GM18511 (cell line): Measurements from ENCODE around the gene ITGAL.

Experiments
- ATAC-seq: cut with Tn5 transposase; IDR thresholded peaks from one replicate; pipeline ENCODE4 v1.9.1; 2021; ENCODE audit warnings: mild to moderate bottlenecking, moderate library complexity; ENCODE audit not compliant: unreplicated experiment

ITGAL gene

GRCh38 chr16:30541502-30542329 lies 69.2 kb downstream of the ITGAL start:
- ATAC-seq: no peak

DNA sequence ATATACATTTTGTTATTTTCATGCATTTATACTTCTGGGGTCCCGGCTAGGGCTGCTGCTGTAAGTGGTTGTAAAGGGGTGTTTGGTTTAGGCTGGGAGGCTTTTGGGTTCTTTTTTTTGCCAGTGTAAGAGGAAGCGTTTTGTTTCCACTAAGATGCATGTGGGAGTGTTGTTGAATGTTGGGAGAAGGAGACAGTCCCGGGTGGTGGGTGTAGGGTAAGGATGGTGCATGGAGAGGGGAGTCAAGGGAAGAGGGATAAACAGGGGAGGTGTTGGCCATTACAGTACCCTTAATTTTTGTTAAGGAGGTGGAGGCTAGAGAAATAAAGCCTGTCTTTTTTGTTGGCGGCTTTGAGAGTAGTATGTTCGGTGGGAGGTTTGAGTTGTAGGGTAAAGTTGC lies 70.5 kb downstream of the ITGAL start:
- ATAC-seq: no peak

- ATAC-seq: no peak
These were observed 73.6 kb downstream of the ITGAL start for GRCh38 chr16:30546115-30546514.

- no peak for ATAC-seq
These were observed 76.1 kb downstream of the ITGAL start for GRCh38 chr16:30548416-30549253.

DNA sequence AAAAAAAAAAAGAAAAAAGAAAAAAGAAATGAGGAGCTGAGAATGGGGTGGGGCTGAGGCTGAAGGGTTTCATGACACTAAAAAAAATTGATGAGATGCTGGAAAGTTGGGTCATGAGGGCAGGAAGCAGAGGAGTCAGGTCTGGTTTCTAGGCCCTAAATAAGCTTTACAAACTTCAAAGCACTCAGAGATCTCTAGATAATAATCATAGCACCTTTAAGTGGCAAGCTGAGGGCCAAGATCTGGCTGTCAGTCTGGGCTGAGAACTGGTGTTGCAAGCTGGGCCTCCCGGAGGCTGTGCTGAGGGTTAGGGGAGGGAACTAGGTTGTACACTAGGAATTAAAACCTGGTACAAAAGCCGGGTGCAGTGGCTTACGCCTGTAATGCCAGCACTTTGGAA lies 79.2 kb downstream of the ITGAL start:
- ATAC-seq: no peak

DNA sequence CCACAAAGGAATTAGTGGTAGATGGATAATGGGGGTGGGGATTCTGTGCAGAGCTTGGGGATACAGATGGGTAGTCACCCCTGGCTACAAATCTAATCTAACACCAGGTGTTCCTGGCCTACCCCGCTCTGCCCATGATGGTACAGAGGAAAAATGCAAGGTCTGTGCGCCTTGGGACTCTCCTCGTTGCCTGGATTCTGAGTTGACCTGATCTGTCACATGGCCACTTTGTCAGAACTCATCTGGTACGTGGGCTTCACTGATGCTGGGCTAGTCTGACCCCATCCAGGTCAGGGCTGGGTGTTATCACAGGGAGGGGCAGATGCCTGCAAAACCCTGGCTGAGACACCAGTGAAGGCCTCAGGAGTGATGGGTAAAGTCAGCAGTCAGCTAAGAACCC lies 80.4 kb downstream of the ITGAL start:
- ATAC-seq: no peak

DNA sequence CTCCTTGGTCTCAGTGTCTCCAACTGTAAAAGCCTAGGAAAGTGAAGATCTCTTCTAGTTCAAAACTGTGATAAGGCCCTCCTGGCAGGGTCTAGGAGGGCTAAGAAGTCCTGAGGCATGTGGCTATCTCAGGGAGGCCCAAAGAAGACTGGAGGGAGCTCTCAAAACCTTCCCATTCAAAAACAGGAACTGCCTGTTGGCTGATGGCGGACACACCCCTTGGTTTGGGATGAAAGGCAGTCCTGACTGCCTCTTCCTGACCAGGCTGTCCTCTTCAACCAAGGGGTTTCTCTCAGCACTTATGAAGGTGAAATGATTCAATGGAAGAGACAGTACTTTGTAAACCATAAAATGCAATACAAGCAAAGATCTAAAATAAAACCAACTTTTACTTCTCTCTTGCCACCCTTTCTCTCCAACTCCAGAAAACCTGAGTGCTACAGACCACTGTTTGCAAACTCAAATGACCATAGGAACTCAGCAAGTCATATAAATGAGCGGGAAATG lies 80.9 kb downstream of the ITGAL start:
- ATAC-seq: no peak

DNA sequence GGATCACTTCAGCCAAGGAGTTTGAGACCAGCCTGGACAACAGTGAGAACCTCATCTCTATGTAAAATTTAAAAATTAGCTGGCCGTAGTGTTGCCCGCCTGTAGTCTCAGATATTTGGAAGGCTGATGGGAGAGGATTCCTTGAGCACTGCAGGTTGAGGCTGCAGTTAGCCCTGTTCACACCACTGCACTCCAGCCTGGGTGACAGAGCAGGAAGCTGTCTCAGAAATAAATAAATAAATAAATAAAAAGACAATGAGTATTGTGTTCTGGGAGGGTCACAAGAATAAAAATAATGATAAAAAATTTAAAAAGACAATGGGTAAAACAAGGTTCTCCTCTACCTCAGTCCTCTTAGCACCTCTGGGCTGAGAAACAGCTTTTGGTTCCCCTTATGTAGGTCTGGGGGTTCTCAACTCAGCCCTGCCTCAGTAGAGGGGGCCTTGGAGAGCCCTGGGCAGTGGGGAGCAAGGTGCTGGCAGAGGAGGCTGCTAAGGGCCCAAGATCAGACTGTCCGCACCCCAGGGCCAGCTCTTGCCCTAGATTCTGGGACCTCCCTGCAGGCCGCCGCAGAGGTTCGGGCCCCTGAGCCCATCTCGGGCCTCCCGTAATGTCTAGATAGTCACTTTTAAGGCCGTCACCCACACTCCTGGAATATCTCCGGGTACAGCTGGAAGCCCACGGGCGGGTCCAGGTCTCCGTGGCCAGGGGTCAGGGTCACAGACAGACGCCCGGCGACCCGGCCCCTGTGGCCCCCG lies 82.2 kb downstream of the ITGAL start:
- no peak for ATAC-seq

DNA sequence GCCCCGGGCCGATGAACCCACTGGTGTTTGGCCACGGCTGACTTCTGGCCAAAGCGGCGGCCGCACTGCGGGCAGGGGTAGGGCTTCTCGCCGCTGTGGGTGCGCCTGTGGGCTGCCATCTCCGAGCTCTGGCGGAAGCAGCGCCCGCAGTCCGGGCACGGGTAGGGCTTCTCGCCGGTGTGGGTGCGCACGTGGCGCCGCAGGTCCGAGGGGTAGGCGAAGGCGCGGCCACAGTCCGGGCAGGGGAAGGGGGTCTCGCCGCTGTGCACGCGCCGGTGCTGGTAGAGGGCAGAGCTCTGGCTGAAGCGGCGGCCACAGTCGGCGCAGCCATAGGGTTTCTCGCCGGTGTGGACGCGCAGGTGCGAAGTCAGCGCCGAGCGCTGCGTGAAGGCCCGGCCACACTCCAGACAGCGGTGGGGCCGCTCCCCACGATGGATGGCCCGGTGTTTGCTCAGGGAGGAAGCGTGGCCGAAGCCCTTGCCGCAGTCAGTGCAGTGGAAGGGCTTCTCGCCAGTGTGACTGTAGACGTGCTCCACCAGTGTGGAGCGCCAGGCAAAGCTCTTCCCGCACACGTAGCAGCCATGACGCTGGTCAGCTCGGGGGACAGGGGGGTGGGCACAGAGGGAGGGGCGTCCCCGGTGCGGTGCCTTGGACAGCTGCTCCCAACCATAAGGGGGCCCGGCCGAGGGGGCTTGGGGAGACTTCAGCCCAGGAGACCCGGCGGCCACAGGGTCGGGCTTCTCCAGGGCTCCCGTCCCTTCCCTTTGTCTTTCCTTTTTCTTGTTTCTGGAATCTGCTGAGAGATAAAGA lies 83.0 kb downstream of the ITGAL start:
- ATAC-seq: no peak

DNA sequence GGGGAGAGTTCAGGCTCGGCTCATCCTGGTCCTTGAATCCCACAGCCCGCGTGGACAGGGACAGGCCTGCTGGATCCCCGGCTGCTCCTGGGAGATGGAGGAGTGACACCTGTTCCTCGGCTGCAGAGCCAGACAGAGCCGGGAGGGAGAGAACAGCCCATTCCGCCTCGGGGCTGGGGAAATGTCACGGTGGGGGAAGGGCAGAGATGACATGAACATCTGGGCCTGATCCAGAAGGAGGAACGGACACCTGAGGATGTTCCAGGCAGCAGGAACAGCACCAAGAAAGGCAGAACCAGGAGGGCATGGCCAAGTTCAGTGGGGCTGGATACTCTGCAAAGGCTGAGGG lies 83.6 kb downstream of the ITGAL start:
- ATAC-seq: no peak

DNA sequence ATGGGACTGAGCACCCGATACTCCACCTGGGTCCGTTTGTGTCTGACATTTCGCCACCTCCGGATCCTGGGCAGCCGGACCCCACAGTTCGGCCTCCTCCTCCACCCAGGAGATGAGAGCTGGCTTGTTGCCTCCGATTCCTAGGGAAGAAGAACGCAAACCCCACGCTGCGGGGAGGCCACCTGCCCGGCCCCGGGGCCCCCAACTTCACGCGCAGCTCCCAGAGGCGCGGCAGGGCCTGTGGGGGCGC lies 85.1 kb downstream of the ITGAL start:
- peak; percentile 14 for ATAC-seq

GRCh38 chr16:30557957-30558788 lies 85.6 kb downstream of the ITGAL start, which contains the start of gene ZNF764:
ZNF764 (minus strand) TSS chr16:30558374; CDS start chr16:30558182, 192 bp downstream.
- ATAC-seq: peak; percentile 93

DNA sequence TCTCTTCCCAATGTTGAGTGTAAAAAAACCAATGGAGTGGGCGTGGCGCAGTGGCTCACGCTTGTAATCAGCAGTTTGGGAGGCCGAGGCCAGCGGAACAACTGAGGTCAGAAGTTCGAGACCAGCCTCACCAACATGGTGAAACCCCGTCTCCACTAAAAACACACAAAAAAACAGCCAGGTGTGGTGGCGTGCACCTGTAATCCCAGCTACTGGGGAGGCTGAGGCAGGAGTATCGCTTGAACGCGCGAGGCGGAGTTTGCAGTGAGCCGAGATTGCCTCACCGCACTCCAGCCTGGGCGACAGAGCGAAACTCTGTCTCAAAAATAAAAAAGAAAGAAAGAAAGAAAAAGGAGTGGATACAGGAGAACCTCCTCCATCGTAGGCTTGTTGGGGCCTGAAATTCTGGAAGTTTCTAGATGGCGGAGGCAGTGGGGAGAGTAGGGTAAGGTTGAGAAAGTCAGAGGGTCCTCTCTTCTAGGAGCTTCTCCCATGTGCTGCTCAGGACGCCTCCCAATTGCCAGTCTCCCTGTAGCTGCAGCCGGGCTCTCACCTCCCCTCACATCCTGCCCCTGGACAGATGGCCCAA lies 86.3 kb downstream of the ITGAL start:
- ATAC-seq: no peak

GRCh38 chr16:30559690-30560089 lies 87.1 kb downstream of the ITGAL start:
- no peak for ATAC-seq

DNA sequence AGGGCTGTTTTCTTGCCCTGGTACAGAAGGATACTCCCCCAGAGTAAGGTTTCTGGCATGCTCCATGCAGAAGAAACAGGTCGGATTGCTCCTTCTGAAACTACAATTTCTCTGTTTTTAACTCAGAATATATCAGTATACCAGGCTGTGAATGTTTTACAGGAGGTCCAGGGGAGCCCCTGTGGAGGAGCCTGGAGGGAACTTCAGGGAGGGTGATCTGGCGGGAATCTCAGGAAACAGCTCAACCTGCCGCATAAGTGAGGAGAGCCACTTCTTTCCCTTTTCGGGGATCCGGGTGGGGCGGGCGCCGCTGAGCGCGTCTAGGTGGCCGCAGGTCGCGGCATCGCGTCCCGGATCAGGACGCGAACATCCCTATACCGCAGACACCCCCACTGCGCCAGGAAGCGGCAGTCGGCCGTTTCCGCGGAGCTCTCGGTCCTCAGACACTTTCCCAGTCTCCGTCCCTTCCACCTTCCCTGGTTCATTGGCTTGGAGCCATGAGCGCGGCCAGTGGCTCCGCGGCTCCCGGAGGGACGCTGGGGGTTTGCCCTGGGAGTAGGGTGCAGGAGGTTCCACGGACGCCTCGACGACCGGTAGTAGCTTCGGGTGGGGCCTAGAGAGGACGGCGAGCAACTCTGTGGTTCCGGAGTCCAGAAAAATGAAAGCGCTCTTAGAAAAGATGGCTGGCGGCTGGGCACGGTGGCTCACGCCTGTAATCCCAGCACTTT lies 88.7 kb downstream of the ITGAL start:
- no peak for ATAC-seq

DNA sequence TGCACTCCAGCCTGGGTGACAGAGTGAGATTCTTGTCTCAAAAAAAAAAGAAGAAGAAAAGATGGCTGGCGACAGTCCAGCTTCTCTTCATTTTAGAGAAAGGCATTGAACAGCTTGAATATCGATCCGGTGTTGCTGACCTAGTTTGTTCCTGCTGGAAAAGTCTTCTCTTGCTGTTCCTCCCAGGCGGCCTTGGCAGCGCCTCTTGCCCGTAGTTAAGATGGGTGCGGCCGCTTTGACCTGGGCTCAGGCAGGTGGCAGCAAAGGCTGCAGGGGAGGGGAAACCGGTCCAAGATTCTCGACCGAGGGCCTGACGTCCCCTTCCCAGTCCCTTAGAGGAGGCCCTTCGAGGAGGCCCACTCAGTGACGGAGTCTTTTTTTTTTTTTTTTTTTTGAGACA lies 89.5 kb downstream of the ITGAL start:
- ATAC-seq: no peak

DNA sequence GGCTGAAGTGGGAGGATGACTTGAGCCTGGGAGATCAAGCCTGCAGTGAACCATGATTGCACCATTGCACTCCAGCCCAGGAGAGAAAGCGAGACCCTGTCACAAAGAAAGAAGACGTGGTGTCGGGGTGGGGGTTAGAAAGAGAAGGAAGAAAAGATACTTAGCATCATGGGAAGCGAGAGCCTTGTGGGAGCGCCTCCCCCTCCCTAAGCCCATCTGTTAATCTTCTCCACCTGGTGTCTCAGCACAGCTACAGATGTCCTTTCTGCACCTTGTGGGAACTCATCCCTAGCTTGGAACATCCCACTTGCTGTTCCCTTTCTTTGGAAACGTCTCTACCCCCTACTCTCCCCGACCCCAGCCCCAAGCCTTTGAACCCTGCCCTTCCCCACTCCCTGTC lies 93.0 kb downstream of the ITGAL start:
- ATAC-seq: no peak

- no peak for ATAC-seq
These were observed 93.4 kb downstream of the ITGAL start for GRCh38 chr16:30565984-30566383.

- ATAC-seq: no peak
These were observed 94.0 kb downstream of the ITGAL start for GRCh38 chr16:30566531-30566930.
